Choroid plexus epithelial cell (primary cell): ENCODE results near the gene MAGEF1.

ENCODE experiments used
- DNase-seq: peaks from one replicate; pipeline ENCODE4 v3.0.0-alpha.2; 2010; ENCODE audit warnings: low read depth
- H3K4me3 ChIP-seq: 2 replicates; pipeline ENCODE4 v1.5.1; 2011; ENCODE audit warnings: low read depth, mild to moderate bottlenecking, control low read depth, low read length, moderate library complexity
- TF ChIP-seq, protein P1 (sequence below): conservative IDR thresholded peaks from 2 replicates; pipeline ENCODE4 v1.5.1; 2011; ENCODE audit warnings: low read depth, mild to moderate bottlenecking, control low read depth, inconsistent platforms, low read length, moderate library complexity

The MAGEF1 gene

DNA sequence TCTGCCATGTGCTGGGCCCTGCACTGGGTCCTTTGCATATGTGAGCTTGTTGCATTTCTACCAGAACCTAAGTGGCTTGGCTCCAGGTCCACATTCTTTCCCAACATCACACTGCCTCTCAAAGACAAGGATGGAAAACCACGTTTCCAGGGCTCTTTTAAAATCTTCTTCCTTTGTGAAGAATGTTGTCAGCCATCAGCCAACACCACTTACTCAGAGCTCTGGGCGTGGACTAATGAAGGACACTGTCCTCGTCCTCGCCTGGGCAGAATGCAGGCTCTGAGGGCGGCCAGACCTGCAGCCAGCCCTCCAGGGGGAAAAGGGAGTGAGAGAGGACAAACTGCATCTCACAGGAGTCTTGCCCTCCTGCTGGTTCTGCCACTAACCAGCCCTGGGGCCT is 49.7 kb downstream of the MAGEF1 start:
- TF ChIP-seq, protein P1, sequence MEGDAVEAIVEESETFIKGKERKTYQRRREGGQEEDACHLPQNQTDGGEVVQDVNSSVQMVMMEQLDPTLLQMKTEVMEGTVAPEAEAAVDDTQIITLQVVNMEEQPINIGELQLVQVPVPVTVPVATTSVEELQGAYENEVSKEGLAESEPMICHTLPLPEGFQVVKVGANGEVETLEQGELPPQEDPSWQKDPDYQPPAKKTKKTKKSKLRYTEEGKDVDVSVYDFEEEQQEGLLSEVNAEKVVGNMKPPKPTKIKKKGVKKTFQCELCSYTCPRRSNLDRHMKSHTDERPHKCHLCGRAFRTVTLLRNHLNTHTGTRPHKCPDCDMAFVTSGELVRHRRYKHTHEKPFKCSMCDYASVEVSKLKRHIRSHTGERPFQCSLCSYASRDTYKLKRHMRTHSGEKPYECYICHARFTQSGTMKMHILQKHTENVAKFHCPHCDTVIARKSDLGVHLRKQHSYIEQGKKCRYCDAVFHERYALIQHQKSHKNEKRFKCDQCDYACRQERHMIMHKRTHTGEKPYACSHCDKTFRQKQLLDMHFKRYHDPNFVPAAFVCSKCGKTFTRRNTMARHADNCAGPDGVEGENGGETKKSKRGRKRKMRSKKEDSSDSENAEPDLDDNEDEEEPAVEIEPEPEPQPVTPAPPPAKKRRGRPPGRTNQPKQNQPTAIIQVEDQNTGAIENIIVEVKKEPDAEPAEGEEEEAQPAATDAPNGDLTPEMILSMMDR: no peak
- no peak overlapping the region for H3K4me3 ChIP-seq
- no peak for DNase-seq

DNA sequence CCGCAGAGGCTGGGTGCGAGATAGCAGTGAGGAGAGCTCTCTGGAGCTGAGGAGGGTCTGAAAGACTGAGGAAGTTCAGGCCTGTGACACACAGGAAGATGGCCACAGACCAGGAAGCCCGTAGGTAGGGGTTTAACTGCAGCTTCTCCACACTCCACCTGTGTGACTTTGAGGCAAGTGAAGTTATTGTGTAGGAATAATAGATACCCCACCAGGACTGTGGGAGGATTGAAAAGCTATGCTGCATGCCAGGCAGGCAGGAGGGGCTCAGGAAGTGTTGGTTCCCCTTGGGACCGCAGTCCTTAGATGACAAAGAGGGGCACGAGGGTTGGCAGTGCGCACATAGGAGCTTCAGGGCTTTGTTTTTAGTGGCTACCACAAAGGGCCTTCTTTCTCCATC is 50.9 kb downstream of the MAGEF1 start:
- TF ChIP-seq, protein P1: no peak
- H3K4me3 ChIP-seq: no peak overlapping the region
- no peak for DNase-seq
